ENCODE results near the gene BCL7A. TPM values are rescaled to one million over a fixed set of nuclear protein-coding genes. Genes with fewer than 3 reads are reported as not detected.

BCL7A gene
- total and polyA plus RNA-seq, 2 of the 8 experiments (the other 6 are each of a cell fraction or from before 2014, with no cell fraction given), result 11.9 to 12.7 TPM

GRCh38 chr12:121990114-121990647, 31.5 kb upstream of the BCL7A start:
- Histone ChIP-seq H3K27ac (ENCODE audit: low read depth, low read length) (no peak overlapping the region), H2AK5ac (ENCODE audit: low read depth, low read length) (no peak overlapping the region), H4K8ac (ENCODE audit: extremely low read depth, insufficient read depth, low read length) (no peak overlapping the region), H4K20me1 (replicated peaks in 1 of 2; ENCODE audit: control insufficient read depth in 1 of 2, insufficient read depth in 2 of 2, low read length in 2 of 2) (no peaks in the 10 kb centered on the region), H2BK15ac (ENCODE audit: low read length) (no peak overlapping the region), H4K5ac (ENCODE audit: insufficient read length, low read depth, low read length) (no peak overlapping the region), H3K14ac (ENCODE audit: insufficient read length) (no peak overlapping the region), H2AFZ (ENCODE audit: low read length) (no peak overlapping the region), H2BK120ac (replicated peaks; ENCODE audit: low read depth, low read length) (no peak overlapping the region), H3K4me1 (replicated peaks in 1 of 4; ENCODE audit: control insufficient read depth in 3 of 4, insufficient read depth in 4 of 4, low read length in 3 of 4) (no peaks in the 10 kb centered on the region), H3K9me3 (ENCODE audit: insufficient read depth in 2 of 2, low read depth in 1 of 2, low read length in 1 of 2) (peaks cover 3 to 10% of the 10 kb centered on the region in 2 experiments; a peak in 2 of 4 replicates), H3K18ac (ENCODE audit: extremely low read depth, low read length) (no peak overlapping the region), H3K4ac (replicated peaks; ENCODE audit: insufficient read length, low read depth, low read length) (no peak overlapping the region), H3K27me3 (replicated peaks in 1 of 4; ENCODE audit: control insufficient read depth in 3 of 4, extremely low read depth in 1 of 4, insufficient read depth in 3 of 4, low read length in 3 of 4) (no peaks in the 10 kb centered on the region), H2BK20ac (ENCODE audit: low read length) (no peak overlapping the region), H3K79me2 (ENCODE audit: control insufficient read depth in 1 of 2, insufficient read depth in 2 of 2, low read length in 2 of 2) (no peaks in the 10 kb centered on the region), H3K36me3 (ENCODE audit: control insufficient read depth in 2 of 4, insufficient read depth in 4 of 4, low read length in 3 of 4) (no peaks in the 10 kb centered on the region), H2BK12ac (ENCODE audit: low read depth, low read length) (no peak overlapping the region), H3K4me3 (ENCODE audit: extremely low read depth in 1 of 4, insufficient read depth in 2 of 4, low read depth in 3 of 4, low read length in 4 of 4) (no peak overlapping the region), H3K79me1 (ENCODE audit: low read depth, low read length) (no peaks in the 10 kb centered on the region), H3K56ac (replicated peaks; ENCODE audit: insufficient read length, low read depth, low read length) (no peak overlapping the region), H3K4me2 (ENCODE audit: insufficient read depth in 1 of 2, low read depth in 2 of 2, low read length in 2 of 2) (no peak overlapping the region), H3K23me2 (ENCODE audit: low read depth, low read length) (no peaks in the 10 kb centered on the region), H4K91ac (replicated peaks; ENCODE audit: insufficient read length, low read length) (no peak overlapping the region), H3K23ac (ENCODE audit: insufficient read length) (no peak overlapping the region), H3K9ac (replicated peaks in 1 of 4; ENCODE audit: extremely low read depth in 1 of 4, low read depth in 3 of 4, low read length in 3 of 4) (no peak overlapping the region), H2BK5ac (ENCODE audit: low read depth, low read length) (no peak overlapping the region)
- CTCF ChIA-PET (ENCODE audit: partially characterized antibody), result no interaction called here
- no peak for FAIRE-seq
- POLR2A ChIA-PET (ENCODE audit: partially characterized antibody), result no interaction called here
- WGBS, 2 experiments (ENCODE audit: extremely low coverage in 1 of 2, insufficient coverage in 1 of 2, insufficient read length in 1 of 2, insufficient replicate concordance in 2 of 2, low coverage in 1 of 2, low lambda C conversion rate in 2 of 2, missing lambda C conversion rate in 1 of 2), result 91% methylated on average over 6 of the region's 6 CpGs; no CpG with 5 or more reads in 1 of the 2 experiments
- no peak for DNase-seq (ENCODE audit: low read depth in 1 of 2, low spot score in 2 of 2)
- TF ChIP-seq EP300 (IDR thresholded peaks at IDR 0.05; ENCODE audit: borderline replicate concordance in 1 of 2, low read depth in 2 of 2, low read length in 2 of 2), result no peak
- TF ChIP-seq CHD2 (IDR thresholded peaks at IDR 0.05; ENCODE audit: low read length), result no peak
- no peak for TF ChIP-seq JUND (IDR thresholded peaks at IDR 0.05; ENCODE audit: low read length)
- TF ChIP-seq RXRA (IDR thresholded peaks at IDR 0.05; ENCODE audit: insufficient read depth, low read depth, low read length), result no peak
- TF ChIP-seq KDM5A (IDR thresholded peaks at IDR 0.05; ENCODE audit: low read length), result no peak
- TF ChIP-seq RNF2 (IDR thresholded peaks at IDR 0.05; ENCODE audit: borderline replicate concordance, low read depth, low read length, missing control alignments, poor library complexity, severe bottlenecking), result no peak
- TF ChIP-seq BACH1 (IDR thresholded peaks at IDR 0.05; ENCODE audit: low read length), result no peak
- no peak for TF ChIP-seq SAP30 (IDR thresholded peaks at IDR 0.05; ENCODE audit: insufficient read depth, insufficient replicate concordance, low read length)
- TF ChIP-seq KDM4A (IDR thresholded peaks at IDR 0.05; ENCODE audit: low read depth, low read length, severe bottlenecking), result no peak
- TF ChIP-seq SP2 (IDR thresholded peaks at IDR 0.05; ENCODE audit: low read length), result no peak
- TF ChIP-seq NANOG (IDR thresholded peaks at IDR 0.05; ENCODE audit: insufficient read depth, low read depth, low read length, poor library complexity, severe bottlenecking), result no peak
- TF ChIP-seq TCF12 (IDR thresholded peaks at IDR 0.05; ENCODE audit: low read depth, low read length), result no peak
- no peak for TF ChIP-seq SIX5 (IDR thresholded peaks at IDR 0.05; ENCODE audit: low read depth, low read length)
- TF ChIP-seq POU5F1 (IDR thresholded peaks at IDR 0.05; ENCODE audit: low read depth, low read length), result no peak
